H1 (cell line): ENCODE measurements around the gene LRRC39. TPM values are rescaled to one million over a fixed set of nuclear protein-coding genes. Genes with fewer than 3 reads are reported as not detected.

Experiments used
- CTCF ChIA-PET: fragments of 300-600 bp; sonication (Branson Sonifier 250); formaldehyde crosslinking; loops from one replicate; lab custom pipeline; 2021; ENCODE audit not compliant: partially characterized antibody; lab: Charles Lee
- POLR2A ChIA-PET: fragments of 300-600 bp; sonication (Branson Sonifier 250); formaldehyde crosslinking; loops from one replicate; lab custom pipeline; 2021; ENCODE audit warnings: inconsistent platforms; ENCODE audit not compliant: partially characterized antibody; lab: Charles Lee
- DNase-seq, 2 experiments: peaks; one replicate each; pipeline versions ENCODE4 v3.0.0 to v3.0.0-alpha.2; 2010 to 2022; ENCODE audit warnings: low spot score in 2 of 2, low read depth in 1 of 2, mixed read lengths in 1 of 2
- FAIRE-seq: peaks from 2 replicates; lab custom pipeline; 2011; peaks lifted over from hg19 to GRCh38; lab: Jason Lieb, UNC
- H2AFZ ChIP-seq: 2 replicates; pipeline ENCODE4 v1.8.1; 2012; ENCODE audit warnings: low read length, inconsistent platforms
- H2AK5ac ChIP-seq: 2 replicates; pipeline ENCODE4 v1.6.1; 2013; ENCODE audit warnings: low read depth, low read length
- H2BK120ac ChIP-seq: replicated peaks from 2 replicates; pipeline ENCODE3; 2013; ENCODE audit warnings: low read depth, low read length, inconsistent platforms
- H2BK12ac ChIP-seq: 2 replicates; pipeline ENCODE4 v1.6.1; 2013; ENCODE audit warnings: low read depth, low read length
- H2BK15ac ChIP-seq: 2 replicates; pipeline ENCODE4 v1.6.1; 2013; ENCODE audit warnings: low read length
- H2BK20ac ChIP-seq: 2 replicates; pipeline ENCODE4 v1.6.1; 2013; ENCODE audit warnings: low read length
- H2BK5ac ChIP-seq: 2 replicates; pipeline ENCODE4 v1.6.1; 2013; ENCODE audit warnings: low read depth, low read length
- H3K14ac ChIP-seq: 2 replicates; pipeline ENCODE4 v1.6.1; 2013; ENCODE audit warnings: inconsistent platforms; ENCODE audit not compliant: insufficient read length
- H3K18ac ChIP-seq: 2 replicates; pipeline ENCODE4 v1.6.1; 2013; ENCODE audit warnings: low read length; ENCODE audit errors: extremely low read depth
- H3K23ac ChIP-seq: 2 replicates; pipeline ENCODE4 v1.6.1; 2013; ENCODE audit warnings: inconsistent platforms; ENCODE audit not compliant: insufficient read length
- H3K23me2 ChIP-seq: 2 replicates; pipeline ENCODE4 v1.6.1; 2013; ENCODE audit warnings: low read depth, low read length
- H3K27ac ChIP-seq: 2 replicates; pipeline ENCODE4 v1.6.1; 2011; ENCODE audit warnings: low read depth, low read length, inconsistent platforms
- H3K27me3 ChIP-seq, 4 experiments: replicated peaks in 1 of 4; 1 replicate in 1 of 4; 2 replicates in 3 of 4; pipeline versions ENCODE4 v1.6.1 to v1.8.1; 2011 to 2013; ENCODE audit warnings: low read length in 3 of 4, mild to moderate bottlenecking in 3 of 4, inconsistent platforms in 2 of 4, mixed read lengths in 2 of 4, moderate library complexity in 1 of 4; ENCODE audit not compliant: control insufficient read depth in 3 of 4, insufficient read depth in 3 of 4; ENCODE audit errors: extremely low read depth in 1 of 4
- H3K36me3 ChIP-seq, 4 experiments: 2 replicates each; pipeline versions ENCODE4 v1.6.1 to v1.8.1; 2011 to 2013; ENCODE audit warnings: mild to moderate bottlenecking in 4 of 4, low read length in 3 of 4, moderate library complexity in 2 of 4, control low read depth in 1 of 4, inconsistent platforms in 1 of 4; ENCODE audit not compliant: insufficient read depth in 4 of 4, control insufficient read depth in 2 of 4
- H3K4ac ChIP-seq: replicated peaks from 2 replicates; pipeline ENCODE3; 2013; ENCODE audit warnings: low read length, low read depth, mixed read lengths, inconsistent platforms; ENCODE audit not compliant: insufficient read length
- H3K4me1 ChIP-seq, 4 experiments: replicated peaks in 1 of 4; 1 replicate in 1 of 4; 2 replicates in 3 of 4; pipeline versions ENCODE4 v1.6.1 to v1.8.1; 2011 to 2013; ENCODE audit warnings: low read length in 3 of 4, inconsistent platforms in 2 of 4, mixed read lengths in 1 of 4; ENCODE audit not compliant: insufficient read depth in 4 of 4, control insufficient read depth in 3 of 4
- H3K4me2 ChIP-seq, 2 experiments: 2 replicates each; pipeline versions ENCODE4 v1.6.1 to v1.8.1; 2011 to 2013; ENCODE audit warnings: low read depth in 2 of 2, low read length in 2 of 2, control low read depth in 1 of 2, inconsistent platforms in 1 of 2, mild to moderate bottlenecking in 1 of 2; ENCODE audit not compliant: insufficient read depth in 1 of 2
- H3K4me3 ChIP-seq, 4 experiments: fragments of 200-600, 300-600 bp in 1 of 4; sonication (generic), shearing (Covaris generic), sonication (Bioruptor Twin) in 1 of 4; 2 replicates each; pipeline versions ENCODE4 v1.5.1 to v1.8.1; 2011 to 2016; ENCODE audit warnings: low read length in 4 of 4, low read depth in 3 of 4, control low read depth in 2 of 4, inconsistent platforms in 2 of 4, mild to moderate bottlenecking in 2 of 4, mixed read lengths in 1 of 4, moderate library complexity in 1 of 4; ENCODE audit not compliant: insufficient read depth in 2 of 4; ENCODE audit errors: extremely low read depth in 1 of 4
- H3K56ac ChIP-seq: replicated peaks from 2 replicates; pipeline ENCODE3; 2013; ENCODE audit warnings: low read depth, mild to moderate bottlenecking, mixed read lengths, low read length, inconsistent platforms; ENCODE audit not compliant: insufficient read length
- H3K79me1 ChIP-seq: 2 replicates; pipeline ENCODE4 v1.6.1; 2013; ENCODE audit warnings: low read depth, low read length, control low read depth
- H3K79me2 ChIP-seq, 2 experiments: 2 replicates each; pipeline versions ENCODE4 v1.6.1 to v1.8.1; 2012 to 2013; ENCODE audit warnings: low read length in 2 of 2, mild to moderate bottlenecking in 2 of 2, inconsistent platforms in 1 of 2; ENCODE audit not compliant: insufficient read depth in 2 of 2, control insufficient read depth in 1 of 2
- H3K9ac ChIP-seq, 4 experiments: replicated peaks in 1 of 4; 1 replicate in 1 of 4; 2 replicates in 3 of 4; pipeline versions ENCODE4 v1.6.1 to v1.8.1; 2011 to 2013; ENCODE audit warnings: low read depth in 3 of 4, low read length in 3 of 4, control low read depth in 2 of 4, mild to moderate bottlenecking in 2 of 4, moderate library complexity in 2 of 4, inconsistent platforms in 1 of 4; ENCODE audit errors: extremely low read depth in 1 of 4
- H3K9me3 ChIP-seq, 2 experiments: 2 replicates each; pipeline versions ENCODE4 v1.6.1 to v1.8.1; 2012 to 2013; ENCODE audit warnings: mild to moderate bottlenecking in 2 of 2, moderate library complexity in 2 of 2, control low read depth in 1 of 2, inconsistent platforms in 1 of 2, low read depth in 1 of 2, low read length in 1 of 2, mixed read lengths in 1 of 2; ENCODE audit not compliant: insufficient read depth in 2 of 2
- H4K20me1 ChIP-seq, 2 experiments: replicated peaks in 1 of 2; 2 replicates each; pipeline versions ENCODE3 to v1.8.1; 2011 to 2013; ENCODE audit warnings: inconsistent platforms in 2 of 2, low read length in 2 of 2, mild to moderate bottlenecking in 1 of 2; ENCODE audit not compliant: insufficient read depth in 2 of 2, control insufficient read depth in 1 of 2
- H4K5ac ChIP-seq: 2 replicates; pipeline ENCODE4 v1.6.1; 2013; ENCODE audit warnings: low read length, low read depth, mixed read lengths, inconsistent platforms; ENCODE audit not compliant: insufficient read length
- H4K8ac ChIP-seq: 2 replicates; pipeline ENCODE4 v1.8.0; 2013; ENCODE audit warnings: mild to moderate bottlenecking, moderate library complexity, low read length, inconsistent platforms; ENCODE audit not compliant: insufficient read depth; ENCODE audit errors: extremely low read depth
- H4K91ac ChIP-seq: replicated peaks from 2 replicates; pipeline ENCODE3; 2013; ENCODE audit warnings: low read length, mixed read lengths, inconsistent platforms; ENCODE audit not compliant: insufficient read length
- BCL11A ChIP-seq, 2 experiments: IDR thresholded peaks; one replicate each; pipeline ENCODE4 v1.6.1; 2011; ENCODE audit warnings: low read depth in 2 of 2, low read length in 2 of 2, mild to moderate bottlenecking in 2 of 2
- CBX5 ChIP-seq: fragments of 300-800, 300-1000 bp; sonication (generic); IDR thresholded peaks from 2 replicates; pipeline ENCODE4 v1.7.1; 2016; ENCODE audit warnings: antibody characterized with exemption, low read length, low read depth
- CEBPB ChIP-seq: IDR thresholded peaks from 2 replicates; pipeline ENCODE4 v1.6.1; 2012; ENCODE audit warnings: low read depth, low read length
- CTBP2 ChIP-seq: IDR thresholded peaks from 2 replicates; pipeline ENCODE4 v1.7.0; 2011; ENCODE audit warnings: borderline replicate concordance, mild to moderate bottlenecking, moderate library complexity, mixed read lengths, low read length; ENCODE audit not compliant: insufficient read depth, insufficient read length
- FOSL1 ChIP-seq: IDR thresholded peaks from 2 replicates; pipeline ENCODE4 v1.6.1; 2011; ENCODE audit warnings: mild to moderate bottlenecking, low read depth, low read length, moderate library complexity; ENCODE audit not compliant: insufficient read depth
- GABPA ChIP-seq: IDR thresholded peaks from 2 replicates; pipeline ENCODE4 v1.6.1; 2011; ENCODE audit warnings: mild to moderate bottlenecking, low read length, moderate library complexity, borderline replicate concordance; ENCODE audit not compliant: insufficient read depth
- KDM4A ChIP-seq: IDR thresholded peaks from one replicate; pipeline ENCODE4 v1.7.1; 2012; ENCODE audit warnings: low read depth, mild to moderate bottlenecking, moderate library complexity, low read length, inconsistent platforms; ENCODE audit not compliant: severe bottlenecking
- KDM5A ChIP-seq: fragments of 200-600 bp; IDR thresholded peaks from 2 replicates; pipeline ENCODE4 v1.7.1; 2012; ENCODE audit warnings: mild to moderate bottlenecking, low read length, inconsistent platforms, mixed read lengths
- POU5F1 ChIP-seq: IDR thresholded peaks from 2 replicates; pipeline ENCODE4 v1.6.1; 2011; ENCODE audit warnings: low read depth, mild to moderate bottlenecking, low read length, moderate library complexity
- TBP ChIP-seq: IDR thresholded peaks from 2 replicates; pipeline ENCODE4 v1.6.1; 2011; ENCODE audit warnings: low read depth, low read length, improper control_type of control experiment
- WGBS, 2 experiments: shearing (Covaris generic) in 1 of 2; methylation state at CpG; one replicate each; pipeline versions ENCODE4 v1.1.6 to v1.1.7; 2013 to 2015; ENCODE audit warnings: low lambda C conversion rate in 2 of 2, mixed read lengths in 2 of 2, inconsistent platforms in 1 of 2, low coverage in 1 of 2, missing lambda C conversion rate in 1 of 2; ENCODE audit not compliant: insufficient replicate concordance in 2 of 2, insufficient coverage in 1 of 2, insufficient read length in 1 of 2; ENCODE audit errors: extremely low coverage in 1 of 2, missing lambda C conversion rate in 1 of 2; 5-methylcytosine and 5-hydroxymethylcytosine counted together
- polyA plus RNA-seq, 7 experiments: library from polyadenylated mRNA; depleted of rRNA in 3 of 7; stranded (reverse) in 5 of 7; unstranded in 2 of 7; fragments of >200 nt in 5 of 7; fragments of 200-250 nt in 2 of 7; gene quantifications; 1 replicate in 5 of 7; 2 replicates in 1 of 7; 4 replicates in 1 of 7; pipeline versions ENCODE4 v1.2.1 to v1.2.3, GENCODE V29; 2011 to 2013; ENCODE audit warnings: missing spikeins in 2 of 7, mixed read lengths in 2 of 7
- total RNA-seq: library from RNA; stranded (reverse); fragmentation: NEBNext Ultra II Directional; extraction: Animal tissue kit (Norgen Biotek cat#: 25700); gene quantifications from 2 replicates; pipeline ENCODE4 v1.2.1, GENCODE V29; 2021

Gene LRRC39
- total and polyA plus RNA-seq, 2 of the 8 experiments (the other 6 are each of a cell fraction or from before 2014, with no cell fraction given): 0.33 to 0.39 TPM

DNA sequence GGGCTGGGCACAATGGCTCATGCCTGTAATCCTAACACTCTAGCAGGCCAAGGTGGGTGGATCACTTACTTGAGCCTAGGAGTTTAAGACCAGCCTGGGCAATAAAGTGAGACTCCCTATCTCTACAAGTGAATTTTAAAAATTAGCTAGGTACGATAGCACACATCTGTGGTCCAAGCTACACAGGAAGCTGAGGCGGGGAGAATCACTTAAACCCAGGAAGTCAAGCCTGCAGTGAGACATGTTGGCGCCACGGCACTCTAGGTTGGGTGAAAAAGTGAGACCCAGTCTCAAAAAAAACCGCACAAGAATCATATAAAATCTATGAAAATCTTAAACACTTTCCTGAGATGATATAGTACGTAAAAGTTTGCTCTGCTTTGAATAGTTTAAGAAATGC lies 41.4 kb upstream of the LRRC39 start:
- H3K4ac ChIP-seq: no peak overlapping the region
- ChIA-PET POLR2A (interaction anchor here (0.7 to 3.1 kb wide), 2 partner anchors 20 to 30 kb away, joined by 3 to 11 read pairs; partner anchors contain the start of gene DBT), CTCF (interaction anchor here (0.7 to 1.6 kb wide), 3 partner anchors 9 to 514 kb away, joined by 3 read pairs; no protein-coding TSS in a partner anchor)
- no peak overlapping the region for H3K4me3 ChIP-seq
- no peak overlapping the region for H3K9ac ChIP-seq
- H2AFZ ChIP-seq: no peak overlapping the region
- no peak overlapping the region for H2AK5ac ChIP-seq
- H4K20me1 ChIP-seq: peaks cover 1 to 2% of the 10 kb centered on the region in 2 experiments
- H3K56ac ChIP-seq: no peak overlapping the region
- H4K8ac ChIP-seq: no peak overlapping the region
- peaks cover 0 to 30% (median 11%) of the 10 kb centered on the region in 4 experiments; a peak in 6 of 8 replicates for H3K36me3 ChIP-seq
- H3K4me1 ChIP-seq: no peaks in the 10 kb centered on the region
- H3K4me2 ChIP-seq: no peak overlapping the region
- DNase-seq (no peak), FAIRE-seq (no peak)
- TF ChIP-seq GABPA (no peak), TBP (no peak), CBX5 (no peak), CTBP2 (no peak), CEBPB (no peak), FOSL1 (no peak), KDM5A (no peak), KDM4A (no peak), BCL11A (IDR thresholded peaks at IDR 0.05; ENCODE audit: low read depth in 2 of 2, low read length in 2 of 2) (no peak), POU5F1 (no peak)
- H2BK5ac ChIP-seq: no peak overlapping the region
- no peak overlapping the region for H3K27ac ChIP-seq
- no peak overlapping the region for H4K5ac ChIP-seq
- no peaks in the 10 kb centered on the region for H3K23me2 ChIP-seq
- no peak overlapping the region for H3K23ac ChIP-seq
- no peak overlapping the region for H2BK20ac ChIP-seq
- H3K9me3 ChIP-seq: no peaks in the 10 kb centered on the region
- no peaks in the 10 kb centered on the region for H3K79me2 ChIP-seq
- no peak overlapping the region for H2BK120ac ChIP-seq
- H3K18ac ChIP-seq: no peak overlapping the region
- no peaks in the 10 kb centered on the region for H3K79me1 ChIP-seq
- no peak overlapping the region for H2BK15ac ChIP-seq
- no peak overlapping the region for H4K91ac ChIP-seq
- H2BK12ac ChIP-seq: no peak overlapping the region
- no peak overlapping the region for H3K14ac ChIP-seq
- 89% methylated on average over 6 of the region's 6 CpGs; no CpG with 5 or more reads in 1 of the 2 experiments for WGBS, 2 experiments
- H3K27me3 ChIP-seq: no peaks in the 10 kb centered on the region
